Cardiac fibroblast (primary cell): ENCODE results near the gene STPG2.

ENCODE experiments used
- DNase-seq, 2 donors: peaks; one replicate each; pipeline versions ENCODE4 v3.0.0 to v3.0.0-alpha.2; 2010; ENCODE audit warnings: low read depth in 2 of 2
- H3K4me3 ChIP-seq, 2 donors: replicated peaks in 1 of 2; 1 replicate in 1 of 2; 2 replicates in 1 of 2; pipeline ENCODE4 v1.5.1; 2011; ENCODE audit warnings: low read depth in 2 of 2, low read length in 2 of 2, mild to moderate bottlenecking in 2 of 2, moderate library complexity in 1 of 2
- CTCF ChIP-seq: IDR thresholded peaks from one replicate; pipeline ENCODE4 v1.5.1; 2011; ENCODE audit warnings: low read depth, mild to moderate bottlenecking, low read length, inconsistent platforms

Gene STPG2

DNA sequence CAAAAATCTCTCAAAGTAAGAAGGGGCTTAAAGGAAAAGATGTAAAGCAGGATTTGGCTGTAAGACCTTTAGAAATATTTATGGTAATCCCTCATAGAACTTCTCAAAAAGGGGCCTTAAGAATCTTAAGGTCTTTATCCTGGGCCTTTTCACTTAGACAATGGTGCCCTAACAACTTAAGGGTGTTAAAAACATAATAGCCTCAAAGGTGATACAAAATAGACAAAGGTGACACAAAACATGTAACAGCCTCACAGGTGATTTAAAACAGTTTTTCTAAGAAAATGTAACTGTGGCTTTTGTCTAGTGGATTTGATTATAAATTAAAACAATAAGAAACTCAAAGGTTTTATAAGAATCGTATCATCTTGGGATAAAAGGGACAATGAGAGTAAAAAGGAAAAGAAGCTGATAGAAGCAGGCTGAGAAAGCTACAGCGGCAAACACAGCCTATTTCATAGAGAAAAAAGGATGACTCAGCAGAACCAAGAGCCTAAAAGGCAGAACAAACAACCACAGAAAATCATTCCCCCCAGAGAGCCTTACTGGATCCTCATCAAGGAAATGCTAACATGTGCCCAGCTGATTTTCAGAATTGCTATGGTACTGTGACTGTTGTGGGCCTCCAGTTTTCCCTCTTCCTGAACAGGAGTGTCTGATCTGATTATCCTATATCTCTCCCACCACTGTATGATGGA lies 164.3 kb downstream of the STPG2 start:
- no peak for DNase-seq
- no peak overlapping the region for H3K4me3 ChIP-seq
- no peak for TF ChIP-seq CTCF

DNA sequence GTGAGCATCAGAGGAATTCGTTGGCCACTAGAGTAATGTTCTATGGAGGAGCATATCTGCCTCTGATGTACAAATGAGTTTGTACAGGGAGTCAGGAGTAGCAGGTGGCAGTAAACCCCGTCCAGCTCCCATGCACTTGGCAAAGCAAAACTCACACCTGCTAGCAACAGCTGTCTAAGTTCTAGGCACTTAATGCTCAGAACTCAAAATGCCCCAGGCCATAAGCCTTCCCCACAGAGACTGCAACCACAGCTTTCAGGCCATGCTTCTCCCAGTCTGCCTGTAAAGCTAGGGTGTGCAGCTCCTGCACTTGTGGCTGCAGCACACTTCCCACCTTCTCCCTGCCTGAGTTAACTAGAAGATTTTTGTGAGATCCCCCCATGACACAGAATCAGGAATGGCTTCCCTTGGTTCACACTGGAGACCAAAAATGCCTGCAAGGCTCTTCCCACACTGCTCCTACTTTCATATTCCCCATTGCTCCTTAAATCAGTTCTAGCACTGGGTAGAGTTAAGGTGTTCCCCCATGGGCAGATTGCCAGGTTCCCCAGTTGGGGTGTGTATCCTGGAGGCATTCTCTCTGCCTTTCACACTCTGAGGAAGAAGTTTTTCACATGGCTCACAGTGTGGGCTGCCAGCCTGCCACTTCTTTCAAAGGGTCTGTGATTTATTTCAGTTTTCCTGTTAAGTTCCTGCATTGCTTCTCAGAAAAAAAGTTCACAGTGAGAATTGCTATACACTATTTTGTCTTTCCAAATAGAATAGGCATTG lies 189.9 kb downstream of the STPG2 start:
- H3K4me3 ChIP-seq, result no peak overlapping the region
- DNase-seq, result no peak
- TF ChIP-seq CTCF, result no peak

- TF ChIP-seq CTCF, result no peak
- no peak for DNase-seq
- no peak overlapping the region for H3K4me3 ChIP-seq
Measured at GRCh38 chr4:97952763-97953162, 190.5 kb downstream of the STPG2 start.

GRCh38 chr4:97950836-97951235 lies 192.4 kb downstream of the STPG2 start:
- TF ChIP-seq CTCF, result no peak
- DNase-seq, result no peak
- no peak overlapping the region for H3K4me3 ChIP-seq

DNA sequence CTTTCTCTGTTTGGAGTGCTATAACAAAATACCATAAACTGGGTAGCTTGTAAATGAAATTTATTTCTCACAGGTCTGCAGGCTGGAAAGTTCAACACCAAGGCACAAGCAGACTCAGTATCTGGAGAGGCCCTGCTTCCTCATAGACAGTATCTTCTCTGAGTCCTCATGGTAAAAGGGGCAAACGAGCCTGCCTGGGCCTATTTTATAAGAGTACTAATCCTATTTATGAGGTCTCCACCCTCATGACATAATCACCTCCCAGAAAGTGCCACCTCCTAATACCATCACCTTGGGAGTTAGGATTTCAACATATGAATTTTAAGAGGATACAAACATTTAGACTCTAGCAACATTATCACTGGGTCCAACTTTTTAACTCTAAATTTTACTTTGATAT lies 200.3 kb downstream of the STPG2 start:
- DNase-seq, result no peak
- H3K4me3 ChIP-seq, result no peak overlapping the region
- TF ChIP-seq CTCF, result no peak

DNA sequence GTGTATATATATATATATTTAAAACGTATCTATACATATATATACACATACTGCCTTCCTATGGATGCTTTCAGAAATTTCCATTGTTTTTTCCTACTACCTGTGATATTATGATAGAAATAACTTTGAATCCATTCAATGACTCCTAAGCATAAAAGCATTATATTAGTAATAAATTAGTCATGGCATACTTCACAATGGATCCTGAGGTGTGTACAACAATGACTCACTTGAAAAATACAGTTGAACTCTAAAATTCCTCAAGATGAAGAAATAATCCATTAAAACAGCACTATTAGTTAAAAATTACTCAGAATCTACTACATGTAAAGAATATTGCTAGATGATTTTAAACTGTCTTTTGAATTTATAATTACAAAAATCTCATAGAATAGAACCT lies 201.1 kb downstream of the STPG2 start:
- no peak overlapping the region for H3K4me3 ChIP-seq
- TF ChIP-seq CTCF, result no peak
- peak in 1 of 2 donors; percentile 50 for DNase-seq
